SK-N-MC (cell line): ENCODE results near the gene APOM.

Experiments
- EZH2 ChIP-seq: fragments of 200-600 bp; sonication (generic); IDR thresholded peaks from one replicate; pipeline ENCODE4 v1.6.1; 2017; ENCODE audit warnings: antibody characterized with exemption
- FOXP2 ChIP-seq: optimal IDR thresholded peaks from 2 replicates; pipeline ENCODE3; 2011; ENCODE audit warnings: mild to moderate bottlenecking, moderate library complexity; ENCODE audit not compliant: insufficient read depth; ENCODE audit errors: extremely low read length, control extremely low read depth
- POLR2AphosphoS5 ChIP-seq: IDR thresholded peaks from 2 replicates; pipeline ENCODE4 v1.6.1; 2012; ENCODE audit warnings: mild to moderate bottlenecking, low read depth, low read length, borderline replicate concordance

DNA sequence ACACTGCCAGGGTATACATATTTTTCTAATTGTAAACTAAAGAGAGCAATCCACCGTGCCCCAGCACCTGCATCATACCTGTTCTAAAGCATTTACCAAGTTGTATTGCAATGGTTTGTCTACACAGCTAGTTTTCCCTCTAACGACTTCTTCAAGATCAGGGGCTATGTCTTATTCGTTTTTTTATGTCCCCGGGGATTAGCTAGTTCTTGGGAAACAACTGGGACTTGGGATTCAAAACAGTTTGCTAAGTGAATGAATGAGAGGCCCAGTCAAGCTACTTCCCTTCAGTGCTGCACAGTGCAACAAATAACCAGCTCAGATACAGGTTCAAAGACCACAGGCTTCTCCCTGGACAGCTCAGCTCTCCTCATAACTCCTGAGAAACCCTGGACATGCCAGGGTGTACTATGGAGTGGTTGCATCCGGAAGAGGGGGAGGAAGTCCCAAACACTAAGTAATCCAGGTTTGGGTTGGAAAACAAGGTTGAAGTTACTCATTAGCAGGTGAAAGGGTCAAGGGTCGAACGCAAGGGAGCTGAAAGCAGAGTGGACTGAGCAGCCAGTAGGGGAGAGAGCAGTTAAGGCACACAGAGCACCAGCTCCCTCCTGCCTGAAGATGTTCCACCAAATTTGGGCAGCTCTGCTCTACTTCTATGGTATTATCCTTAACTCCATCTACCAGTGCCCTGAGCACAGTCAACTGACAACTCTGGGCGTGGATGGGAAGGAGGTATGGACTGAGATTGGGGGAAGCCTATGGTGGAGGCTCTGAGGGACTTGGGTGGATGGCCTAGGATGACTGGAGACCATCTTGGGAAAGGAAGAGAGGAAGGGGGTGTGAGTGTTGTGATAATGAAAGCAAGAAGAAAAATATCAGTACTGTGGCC lies at the start of gene APOM:
- no peak for TF ChIP-seq EZH2
- TF ChIP-seq POLR2AphosphoS5 = no peak
- no peak for TF ChIP-seq FOXP2
